IPS-18a (cell line): ENCODE measurements around the gene DAZAP1.

ENCODE experiments used
- H3K27ac ChIP-seq: one replicate; pipeline ENCODE4 v1.5.1; 2013; ENCODE audit warnings: low read length
- H3K27me3 ChIP-seq: one replicate; pipeline ENCODE4 v1.6.1; 2013; ENCODE audit warnings: mild to moderate bottlenecking, low read length; ENCODE audit not compliant: control insufficient read depth, insufficient read depth
- H3K36me3 ChIP-seq: one replicate; pipeline ENCODE4 v1.6.1; 2013; ENCODE audit warnings: low read depth, low read length; ENCODE audit not compliant: control insufficient read depth
- H3K4me1 ChIP-seq: one replicate; pipeline ENCODE4 v1.6.1; 2013; ENCODE audit warnings: low read depth, low read length; ENCODE audit not compliant: control insufficient read depth
- H3K4me3 ChIP-seq: one replicate; pipeline ENCODE4 v1.5.1; 2013; ENCODE audit warnings: low read length
- H3K9ac ChIP-seq: one replicate; pipeline ENCODE4 v1.6.1; 2013; ENCODE audit warnings: mild to moderate bottlenecking, low read length, moderate library complexity
- H3K9me3 ChIP-seq: one replicate; pipeline ENCODE4 v1.6.1; 2013; ENCODE audit warnings: low read depth, low read length; ENCODE audit not compliant: control insufficient read depth

DAZAP1 gene

GRCh38 chr19:1425902-1426301 is 18.5 kb downstream of the DAZAP1 start:
- Histone ChIP-seq H3K4me1 (no peaks in the 10 kb centered on the region), H3K27ac (no peak overlapping the region), H3K36me3 (peaks cover 80% of the 10 kb centered on the region), H3K27me3 (no peaks in the 10 kb centered on the region), H3K4me3 (no peak overlapping the region), H3K9ac (no peak overlapping the region), H3K9me3 (no peaks in the 10 kb centered on the region)

GRCh38 chr19:1426736-1427135 is 19.4 kb downstream of the DAZAP1 start:
- Histone ChIP-seq H3K9me3 (no peaks in the 10 kb centered on the region), H3K27ac (no peak overlapping the region), H3K36me3 (peaks cover 78% of the 10 kb centered on the region), H3K27me3 (no peaks in the 10 kb centered on the region), H3K9ac (no peak overlapping the region), H3K4me1 (no peaks in the 10 kb centered on the region), H3K4me3 (no peak overlapping the region)

GRCh38 chr19:1427221-1427920 is 20.0 kb downstream of the DAZAP1 start:
- H3K9me3 ChIP-seq, result no peaks in the 10 kb centered on the region
- peaks cover 78% of the 10 kb centered on the region for H3K36me3 ChIP-seq

GRCh38 chr19:1428738-1429391 is 21.5 kb downstream of the DAZAP1 start:
- no peaks in the 10 kb centered on the region for H3K4me1 ChIP-seq
- H3K9me3 ChIP-seq, result no peaks in the 10 kb centered on the region
- H3K4me3 ChIP-seq, result no peak overlapping the region
- peaks cover 70% of the 10 kb centered on the region for H3K36me3 ChIP-seq
- H3K27ac ChIP-seq, result no peak overlapping the region
- H3K27me3 ChIP-seq, result no peaks in the 10 kb centered on the region
- no peak overlapping the region for H3K9ac ChIP-seq

More at GRCh38 chr19:1427221-1427920, 20.0 kb downstream of the DAZAP1 start:
- no peaks in the 10 kb centered on the region for H3K27me3 ChIP-seq
- H3K4me3 ChIP-seq, result no peak overlapping the region
- H3K9ac ChIP-seq, result no peak overlapping the region
- H3K4me1 ChIP-seq, result no peaks in the 10 kb centered on the region
- H3K27ac ChIP-seq, result no peak overlapping the region

GRCh38 chr19:1429750-1430149 is 22.4 kb downstream of the DAZAP1 start:
- no peaks in the 10 kb centered on the region for H3K9me3 ChIP-seq
- H3K27ac ChIP-seq, result no peak overlapping the region
- H3K36me3 ChIP-seq, result peaks cover 72% of the 10 kb centered on the region
- no peaks in the 10 kb centered on the region for H3K4me1 ChIP-seq
- H3K27me3 ChIP-seq, result no peaks in the 10 kb centered on the region
- H3K9ac ChIP-seq, result no peak overlapping the region
- no peak overlapping the region for H3K4me3 ChIP-seq

GRCh38 chr19:1430246-1430645 is 22.9 kb downstream of the DAZAP1 start:
- peaks cover 67% of the 10 kb centered on the region for H3K36me3 ChIP-seq
- H3K27ac ChIP-seq, result no peak overlapping the region
- no peaks in the 10 kb centered on the region for H3K27me3 ChIP-seq
- H3K4me3 ChIP-seq, result no peak overlapping the region
- H3K9me3 ChIP-seq, result no peaks in the 10 kb centered on the region
- H3K4me1 ChIP-seq, result no peaks in the 10 kb centered on the region
- H3K9ac ChIP-seq, result no peak overlapping the region

- Histone ChIP-seq H3K4me3 (no peak overlapping the region), H3K27ac (no peak overlapping the region), H3K9ac (no peak overlapping the region), H3K9me3 (no peaks in the 10 kb centered on the region), H3K36me3 (peaks cover 52% of the 10 kb centered on the region), H3K4me1 (no peaks in the 10 kb centered on the region), H3K27me3 (no peaks in the 10 kb centered on the region)
Measured at GRCh38 chr19:1431759-1432506, 24.5 kb downstream of the DAZAP1 start.

- H3K9me3 ChIP-seq, result no peaks in the 10 kb centered on the region
- H3K4me1 ChIP-seq, result no peaks in the 10 kb centered on the region
- peaks cover 46% of the 10 kb centered on the region for H3K36me3 ChIP-seq
- no peak overlapping the region for H3K9ac ChIP-seq
- no peaks in the 10 kb centered on the region for H3K27me3 ChIP-seq
- no peak overlapping the region for H3K4me3 ChIP-seq
- no peak overlapping the region for H3K27ac ChIP-seq
Measured at GRCh38 chr19:1432507-1432887, 25.1 kb downstream of the DAZAP1 start.

- Histone ChIP-seq H3K9me3 (no peaks in the 10 kb centered on the region), H3K4me1 (no peaks in the 10 kb centered on the region), H3K9ac (no peak overlapping the region), H3K27ac (no peak overlapping the region), H3K36me3 (peaks cover 37% of the 10 kb centered on the region), H3K4me3 (no peak overlapping the region), H3K27me3 (no peaks in the 10 kb centered on the region)
Measured at GRCh38 chr19:1433119-1434039, 26.0 kb downstream of the DAZAP1 start.

- Histone ChIP-seq H3K4me1 (no peaks in the 10 kb centered on the region), H3K9me3 (no peaks in the 10 kb centered on the region), H3K9ac (no peak overlapping the region), H3K27ac (no peak overlapping the region), H3K36me3 (peaks cover 33% of the 10 kb centered on the region), H3K4me3 (no peak overlapping the region), H3K27me3 (no peaks in the 10 kb centered on the region)
Measured at GRCh38 chr19:1434040-1434366, 26.6 kb downstream of the DAZAP1 start.

GRCh38 chr19:1434577-1435060 is 27.2 kb downstream of the DAZAP1 start:
- Histone ChIP-seq H3K9me3 (no peaks in the 10 kb centered on the region), H3K4me1 (no peaks in the 10 kb centered on the region), H3K27me3 (no peaks in the 10 kb centered on the region), H3K36me3 (peaks cover 28% of the 10 kb centered on the region), H3K4me3 (no peak overlapping the region), H3K27ac (no peak overlapping the region), H3K9ac (no peak overlapping the region)
